ENCODE measurements around the gene ARHGEF12.

The ARHGEF12 gene

GRCh38 chr11:120494595-120494994 lies 158.4 kb downstream of the ARHGEF12 start:
- Histone ChIP-seq H3K79me2 (ENCODE audit: low read length) (no peaks in the 10 kb centered on the region), H4K20me1 (ENCODE audit: insufficient read depth, low read length) (no peaks in the 10 kb centered on the region), H3K9me3 (ENCODE audit: insufficient read depth, low read length) (no peaks in the 10 kb centered on the region), H3K36me3 (replicated peaks; ENCODE audit: low read depth, low read length) (no peaks in the 10 kb centered on the region), H3K4me2 (ENCODE audit: low read length) (no peak overlapping the region), H3K4me3 (ENCODE audit: low read length) (no peak overlapping the region), H3K4me1 (ENCODE audit: low read length) (no peaks in the 10 kb centered on the region), H3K27me3 (ENCODE audit: low read depth, low read length) (no peaks in the 10 kb centered on the region), H2AFZ (ENCODE audit: low read depth, low read length) (no peak overlapping the region), H3K9ac (ENCODE audit: low read length) (no peak overlapping the region), H3K27ac (ENCODE audit: low read length) (no peak overlapping the region)
- no peak for TF ChIP-seq EZH2phosphoT487 (IDR thresholded peaks at IDR 0.05; ENCODE audit: low read depth)
- TF ChIP-seq CTCF (IDR thresholded peaks at IDR 0.05; ENCODE audit: low read depth, low read length) = no peak

GRCh38 chr11:120499088-120499487 lies 162.9 kb downstream of the ARHGEF12 start:
- Histone ChIP-seq H3K27me3 (ENCODE audit: low read depth, low read length) (peaks cover 14% of the 10 kb centered on the region), H3K9ac (ENCODE audit: low read length) (no peak overlapping the region), H3K36me3 (replicated peaks; ENCODE audit: low read depth, low read length) (no peaks in the 10 kb centered on the region), H4K20me1 (ENCODE audit: insufficient read depth, low read length) (no peaks in the 10 kb centered on the region), H3K4me3 (ENCODE audit: low read length) (no peak overlapping the region), H2AFZ (ENCODE audit: low read depth, low read length) (no peak overlapping the region), H3K79me2 (ENCODE audit: low read length) (no peaks in the 10 kb centered on the region), H3K4me2 (ENCODE audit: low read length) (no peak overlapping the region), H3K9me3 (ENCODE audit: insufficient read depth, low read length) (no peaks in the 10 kb centered on the region), H3K27ac (ENCODE audit: low read length) (no peak overlapping the region), H3K4me1 (ENCODE audit: low read length) (peaks cover 6% of the 10 kb centered on the region)
- TF ChIP-seq EZH2phosphoT487 (IDR thresholded peaks at IDR 0.05; ENCODE audit: low read depth) (no peak), CTCF (IDR thresholded peaks at IDR 0.05; ENCODE audit: low read depth, low read length) (no peak)

- Histone ChIP-seq H3K79me2 (ENCODE audit: low read length) (no peaks in the 10 kb centered on the region), H2AFZ (ENCODE audit: low read depth, low read length) (no peak overlapping the region), H3K9me3 (ENCODE audit: insufficient read depth, low read length) (no peaks in the 10 kb centered on the region), H3K27ac (ENCODE audit: low read length) (no peak overlapping the region), H3K27me3 (ENCODE audit: low read depth, low read length) (peaks cover 19% of the 10 kb centered on the region), H3K9ac (ENCODE audit: low read length) (no peak overlapping the region), H3K36me3 (replicated peaks; ENCODE audit: low read depth, low read length) (no peaks in the 10 kb centered on the region), H3K4me2 (ENCODE audit: low read length) (no peak overlapping the region), H3K4me1 (ENCODE audit: low read length) (peaks cover 6% of the 10 kb centered on the region), H3K4me3 (ENCODE audit: low read length) (no peak overlapping the region), H4K20me1 (ENCODE audit: insufficient read depth, low read length) (no peaks in the 10 kb centered on the region)
- no peak for TF ChIP-seq EZH2phosphoT487 (IDR thresholded peaks at IDR 0.05; ENCODE audit: low read depth)
- no peak for TF ChIP-seq CTCF (IDR thresholded peaks at IDR 0.05; ENCODE audit: low read depth, low read length)
These were observed 163.6 kb downstream of the ARHGEF12 start for GRCh38 chr11:120499859-120500258.

GRCh38 chr11:120500414-120501071 lies 164.3 kb downstream of the ARHGEF12 start:
- no peaks in the 10 kb centered on the region for H3K9me3 ChIP-seq (ENCODE audit: insufficient read depth, low read length)
- H3K27ac ChIP-seq (ENCODE audit: low read length) = no peak overlapping the region
- no peak overlapping the region for H3K4me3 ChIP-seq (ENCODE audit: low read length)
- H3K4me1 ChIP-seq (ENCODE audit: low read length) = peaks cover 6% of the 10 kb centered on the region
- TF ChIP-seq EZH2phosphoT487 (IDR thresholded peaks at IDR 0.05; ENCODE audit: low read depth) (no peak), CTCF (IDR thresholded peaks at IDR 0.05; ENCODE audit: low read depth, low read length) (no peak)
- no peak overlapping the region for H3K4me2 ChIP-seq (ENCODE audit: low read length)
- H3K79me2 ChIP-seq (ENCODE audit: low read length) = no peaks in the 10 kb centered on the region
- no peak overlapping the region for H3K9ac ChIP-seq (ENCODE audit: low read length)
- peaks cover 25% of the 10 kb centered on the region for H3K27me3 ChIP-seq (ENCODE audit: low read depth, low read length)
- H4K20me1 ChIP-seq (ENCODE audit: insufficient read depth, low read length) = no peaks in the 10 kb centered on the region
- H2AFZ ChIP-seq (ENCODE audit: low read depth, low read length) = no peak overlapping the region
- H3K36me3 ChIP-seq (replicated peaks; ENCODE audit: low read depth, low read length) = no peaks in the 10 kb centered on the region

All from OCI-LY3 (cell line).